ENCODE results near the gene HMGN5.

Gene HMGN5

GRCh38 chrX:81201671-81202455 is at the start of gene HMGN5, which contains the start of gene SH3BGRL:
Gene HMGN5, minus strand, starts transcription at chrX:81201913. Its CDS starts 80,364 bp downstream, at chrX:81121549.
Gene SH3BGRL, plus strand, starts transcription at chrX:81202102. Its CDS starts 99 bp downstream, at chrX:81202201.
- DNase-seq: peak; percentile 58

GRCh38 chrX:81241753-81242152 is 40.0 kb upstream of the HMGN5 start:
- DNase-seq: no peak

- DNase-seq: no peak
Observed at GRCh38 chrX:81240701-81241331, 39.1 kb upstream of the HMGN5 start.

GRCh38 chrX:81238166-81238565 is 36.5 kb upstream of the HMGN5 start:
- DNase-seq: no peak

GRCh38 chrX:81237516-81237915 is 35.8 kb upstream of the HMGN5 start:
- no peak for DNase-seq

- DNase-seq: no peak
Observed at GRCh38 chrX:81232218-81232617, 30.5 kb upstream of the HMGN5 start.

GRCh38 chrX:81231476-81231875 is 29.8 kb upstream of the HMGN5 start:
- no peak for DNase-seq

- no peak for DNase-seq
Observed at GRCh38 chrX:81229901-81230300, 28.2 kb upstream of the HMGN5 start.

GRCh38 chrX:81229229-81229628 is 27.5 kb upstream of the HMGN5 start:
- DNase-seq: no peak

GRCh38 chrX:81215685-81216084 is 14.0 kb upstream of the HMGN5 start:
- no peak for DNase-seq

- DNase-seq: no peak
Observed at GRCh38 chrX:81208916-81209315, 7.2 kb upstream of the HMGN5 start.

GRCh38 chrX:81206476-81206875 is 4.8 kb upstream of the HMGN5 start:
- DNase-seq: no peak

- DNase-seq: no peak
Observed at GRCh38 chrX:81205551-81205950, 3.8 kb upstream of the HMGN5 start.

GRCh38 chrX:81202943-81203342 is 1.2 kb upstream of the HMGN5 start:
- DNase-seq: no peak

- no peak for DNase-seq
Observed at GRCh38 chrX:81202456-81202819, 725 bp upstream of the HMGN5 start.

- DNase-seq: no peak
Observed at GRCh38 chrX:81201071-81201470, 642 bp downstream of the HMGN5 start.

- DNase-seq: peak; percentile 4
Observed at GRCh38 chrX:81195712-81196111, 6.0 kb downstream of the HMGN5 start.

GRCh38 chrX:81195259-81195658 is 6.5 kb downstream of the HMGN5 start:
- DNase-seq: no peak

- DNase-seq: peak; percentile 5
Observed at GRCh38 chrX:81174286-81174685, 27.4 kb downstream of the HMGN5 start.

- DNase-seq: no peak
Observed at GRCh38 chrX:81168391-81168790, 33.3 kb downstream of the HMGN5 start.

- DNase-seq: peak; percentile 94
Observed at GRCh38 chrX:81121513-81122363, 80.0 kb downstream of the HMGN5 start.

GRCh38 chrX:81120936-81121371 is 80.8 kb downstream of the HMGN5 start:
- DNase-seq: no peak

- DNase-seq: no peak
Observed at GRCh38 chrX:81120258-81120935, 81.3 kb downstream of the HMGN5 start.

Data from DMS153 (cell line).